Vagina (tissue), 2 donors: ENCODE measurements around the gene EMC10. TPM values are rescaled to one million over a fixed set of nuclear protein-coding genes. Genes with fewer than 3 reads are reported as not detected.
A peak's percentile ranks its signal among the peaks of the same experiment; 100 is the strongest.

Source experiments
- DNase-seq, 2 donors: peaks; one replicate each; pipeline ENCODE4 v3.0.0-alpha.2; 2017; ENCODE audit errors: extremely low spot score in 2 of 2
- H3K27ac ChIP-seq: fragments of 200-600 bp; sonication (generic); one replicate; pipeline ENCODE4 v1.5.1; 2019
- H3K27me3 ChIP-seq: fragments of 200-600 bp; sonication (generic); one replicate; pipeline ENCODE4 v1.5.1; 2019
- H3K36me3 ChIP-seq, 2 donors: fragments of 200-600 bp; sonication (generic); one replicate each; pipeline ENCODE4 v1.5.1; 2017 to 2019
- H3K4me1 ChIP-seq: fragments of 200-600 bp; sonication (generic); one replicate; pipeline ENCODE4 v1.5.1; 2019
- H3K4me3 ChIP-seq, 2 donors: fragments of 200-600 bp; sonication (generic); 1 replicate in 1 of 2; 2 replicates in 1 of 2; pipeline ENCODE4 v1.5.1; 2016 to 2019
- H3K9me3 ChIP-seq: fragments of 200-600 bp; sonication (generic); one replicate; pipeline ENCODE4 v1.5.1; 2019
- POLR2A ChIP-seq, 2 donors: fragments of 450-650 bp; IDR thresholded peaks; one replicate each; pipeline ENCODE4 v1.6.1; 2017; ENCODE audit warnings: antibody characterized with exemption in 2 of 2, mild to moderate bottlenecking in 2 of 2, moderate library complexity in 2 of 2
- POLR2AphosphoS5 ChIP-seq, 2 donors: sonication (generic); formaldehyde crosslinking; IDR thresholded peaks; one replicate each; pipeline ENCODE4 v1.9.0; 2017; ENCODE audit warnings: antibody characterized with exemption in 2 of 2, mild to moderate bottlenecking in 2 of 2, low read depth in 1 of 2; ENCODE audit not compliant: insufficient read depth in 1 of 2
- intact Hi-C: fragments of 100-400 bp; cut with DNase I; formaldehyde crosslinking; loops from one replicate; pipeline ENCODE4 v1.15.1; 2023
- total RNA-seq: library from RNA; depleted of rRNA; stranded (reverse); fragments of >200 nt; gene quantifications from one replicate; pipeline ENCODE4 v1.2.3, GENCODE V29; 2016
- TF ChIP-seq, protein P1 (sequence below), 3 experiments: fragments of 450-650 bp in 2 of 3; fragments of 200-600 bp in 1 of 3; sonication (generic) in 1 of 3; IDR thresholded peaks; one replicate each; pipeline ENCODE4 v1.5.1; 2017 to 2019; ENCODE audit warnings: antibody characterized with exemption in 3 of 3, mild to moderate bottlenecking in 2 of 3, moderate library complexity in 2 of 3

EMC10 gene
- total RNA-seq, 1 donor from 2014 or later, result 33.1 TPM

GRCh38 chr19:50478901-50479715 lies 2.8 kb downstream of the EMC10 start:
- Histone ChIP-seq H3K27ac (no peak overlapping the region), H3K9me3 (no peaks in the 10 kb centered on the region), H3K4me1 (peaks cover 22% of the 10 kb centered on the region), H3K27me3 (no peaks in the 10 kb centered on the region), H3K36me3 (peaks cover 0 to 38% of the 10 kb centered on the region in 2 donors), H3K4me3 (no peak overlapping the region)
- TF ChIP-seq, protein P1, sequence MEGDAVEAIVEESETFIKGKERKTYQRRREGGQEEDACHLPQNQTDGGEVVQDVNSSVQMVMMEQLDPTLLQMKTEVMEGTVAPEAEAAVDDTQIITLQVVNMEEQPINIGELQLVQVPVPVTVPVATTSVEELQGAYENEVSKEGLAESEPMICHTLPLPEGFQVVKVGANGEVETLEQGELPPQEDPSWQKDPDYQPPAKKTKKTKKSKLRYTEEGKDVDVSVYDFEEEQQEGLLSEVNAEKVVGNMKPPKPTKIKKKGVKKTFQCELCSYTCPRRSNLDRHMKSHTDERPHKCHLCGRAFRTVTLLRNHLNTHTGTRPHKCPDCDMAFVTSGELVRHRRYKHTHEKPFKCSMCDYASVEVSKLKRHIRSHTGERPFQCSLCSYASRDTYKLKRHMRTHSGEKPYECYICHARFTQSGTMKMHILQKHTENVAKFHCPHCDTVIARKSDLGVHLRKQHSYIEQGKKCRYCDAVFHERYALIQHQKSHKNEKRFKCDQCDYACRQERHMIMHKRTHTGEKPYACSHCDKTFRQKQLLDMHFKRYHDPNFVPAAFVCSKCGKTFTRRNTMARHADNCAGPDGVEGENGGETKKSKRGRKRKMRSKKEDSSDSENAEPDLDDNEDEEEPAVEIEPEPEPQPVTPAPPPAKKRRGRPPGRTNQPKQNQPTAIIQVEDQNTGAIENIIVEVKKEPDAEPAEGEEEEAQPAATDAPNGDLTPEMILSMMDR (IDR thresholded peaks at IDR 0.05), result peak in 1 of 3 experiments; percentile 7
- no peak for TF ChIP-seq POLR2AphosphoS5 (IDR thresholded peaks at IDR 0.05; ENCODE audit: insufficient read depth in 1 of 2, low read depth in 1 of 2)
- intact Hi-C loops, result no loop called here
- DNase-seq, result no peak

- H3K36me3 ChIP-seq, result peaks cover 0 to 38% of the 10 kb centered on the region in 2 donors
- no peak for TF ChIP-seq POLR2AphosphoS5 (IDR thresholded peaks at IDR 0.05; ENCODE audit: insufficient read depth in 1 of 2, low read depth in 1 of 2)
- TF ChIP-seq POLR2A (IDR thresholded peaks at IDR 0.05), result no peak
- TF ChIP-seq, protein P1 (IDR thresholded peaks at IDR 0.05), result no peak
- no peaks in the 10 kb centered on the region for H3K9me3 ChIP-seq
- no peaks in the 10 kb centered on the region for H3K27me3 ChIP-seq
- DNase-seq, result no peak
- peaks cover 22% of the 10 kb centered on the region for H3K4me1 ChIP-seq
- intact Hi-C loops, result no loop called here
- no peak overlapping the region for H3K27ac ChIP-seq
- H3K4me3 ChIP-seq, result no peak overlapping the region
Observed at GRCh38 chr19:50479761-50480251, 3.5 kb downstream of the EMC10 start.

DNA sequence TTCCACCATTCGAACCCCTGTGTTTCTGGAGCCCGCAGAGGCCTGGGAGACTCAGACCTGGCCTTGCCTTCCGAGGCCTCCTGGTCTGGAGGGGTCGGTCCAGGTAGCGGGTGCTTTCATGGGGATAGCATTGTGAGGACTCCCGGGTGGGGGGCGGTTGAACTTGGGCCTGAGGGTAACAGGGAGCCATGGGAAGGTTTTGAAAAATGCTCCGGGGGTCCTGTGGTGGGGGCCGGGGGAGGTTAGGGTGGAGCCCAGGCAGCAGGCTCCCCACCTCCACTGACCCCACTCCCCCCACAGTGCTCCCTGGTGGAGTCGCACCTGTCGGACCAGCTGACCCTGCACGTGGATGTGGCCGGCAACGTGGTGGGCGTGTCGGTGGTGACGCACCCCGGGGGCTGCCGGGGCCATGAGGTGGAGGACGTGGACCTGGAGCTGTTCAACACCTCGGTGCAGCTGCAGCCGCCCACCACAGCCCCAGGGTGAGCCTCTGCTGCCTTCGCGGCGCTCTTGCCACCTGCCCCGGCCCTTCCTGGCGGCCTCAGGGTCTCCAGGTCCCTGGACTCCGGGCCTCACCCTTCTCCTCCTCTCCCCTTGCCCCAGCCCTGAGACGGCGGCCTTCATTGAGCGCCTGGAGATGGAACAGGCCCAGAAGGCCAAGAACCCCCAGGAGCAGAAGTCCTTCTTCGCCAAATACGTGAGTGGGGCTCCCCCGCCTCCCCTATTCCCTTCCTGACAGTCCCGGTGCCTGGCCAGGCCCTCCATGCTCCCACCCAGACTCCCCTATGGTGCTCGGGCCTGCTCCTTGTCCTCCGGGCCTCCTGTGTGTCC lies 4.2 kb downstream of the EMC10 start:
- intact Hi-C loops, result no loop called here
- peaks cover 0 to 38% of the 10 kb centered on the region in 2 donors for H3K36me3 ChIP-seq
- H3K9me3 ChIP-seq, result no peaks in the 10 kb centered on the region
- peaks cover 22% of the 10 kb centered on the region for H3K4me1 ChIP-seq
- H3K4me3 ChIP-seq, result no peak overlapping the region
- H3K27me3 ChIP-seq, result no peaks in the 10 kb centered on the region
- no peak for TF ChIP-seq POLR2A (IDR thresholded peaks at IDR 0.05)
- TF ChIP-seq POLR2AphosphoS5 (IDR thresholded peaks at IDR 0.05; ENCODE audit: insufficient read depth in 1 of 2, low read depth in 1 of 2), result no peak
- TF ChIP-seq, protein P1 (IDR thresholded peaks at IDR 0.05), result no peak
- DNase-seq, result no peak
- H3K27ac ChIP-seq, result no peak overlapping the region

- Histone ChIP-seq H3K9me3 (no peaks in the 10 kb centered on the region), H3K36me3 (peaks cover 0 to 38% of the 10 kb centered on the region in 2 donors), H3K4me3 (no peak overlapping the region), H3K27me3 (no peaks in the 10 kb centered on the region), H3K27ac (no peak overlapping the region), H3K4me1 (peaks cover 22% of the 10 kb centered on the region)
- TF ChIP-seq POLR2AphosphoS5 (IDR thresholded peaks at IDR 0.05; ENCODE audit: insufficient read depth in 1 of 2, low read depth in 1 of 2) (no peak), POLR2A (IDR thresholded peaks at IDR 0.05) (no peak)
- TF ChIP-seq, protein P1 (IDR thresholded peaks at IDR 0.05), result no peak
- intact Hi-C loops, result no loop called here
- no peak for DNase-seq
Observed at GRCh38 chr19:50481351-50482149, 5.2 kb downstream of the EMC10 start.
